Fibroblast of mammary gland (primary cell): ENCODE measurements around the gene CD96.
A peak's percentile ranks its signal among the peaks of the same experiment; 100 is the strongest.
"Not testable (repeated sequence)": the region's sequence is repeated elsewhere in the genome, so short reads cannot be mapped to it uniquely, and the experiment has no call there.

Experiments
- DNase-seq: peaks from one replicate; pipeline ENCODE4 v3.0.0-alpha.2; 2010; ENCODE audit warnings: low read depth
- H3K4me3 ChIP-seq: 2 replicates; pipeline ENCODE4 v1.5.1; 2011; ENCODE audit warnings: low read depth, mild to moderate bottlenecking, low read length, moderate library complexity; ENCODE audit not compliant: control insufficient read depth
- TF ChIP-seq, protein P1 (sequence below): conservative IDR thresholded peaks from 2 replicates; pipeline ENCODE4 v1.5.1; 2011; ENCODE audit warnings: low read depth, low read length, inconsistent platforms; ENCODE audit not compliant: control insufficient read depth, insufficient read depth

Gene CD96

DNA sequence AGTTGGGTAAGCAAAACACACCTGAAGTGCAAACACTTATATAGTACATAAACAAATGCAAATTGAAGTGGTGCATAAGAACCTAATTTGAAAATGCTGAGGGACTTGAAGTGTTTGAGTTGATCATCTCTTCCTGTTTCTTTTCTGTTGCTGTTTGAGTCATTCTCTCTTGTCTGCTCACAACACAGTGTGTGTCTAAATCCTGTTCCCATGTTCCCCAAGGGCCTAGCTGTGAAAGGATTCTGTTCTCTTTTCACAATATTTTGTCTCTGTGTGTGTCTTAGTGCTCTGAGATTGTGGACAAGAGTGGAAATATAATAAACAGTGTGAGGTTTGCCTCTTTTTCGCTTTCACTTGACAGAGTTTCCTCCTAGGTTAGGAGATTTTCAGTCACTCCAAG is 6.1 kb downstream of the CD96 start:
- TF ChIP-seq, protein P1, sequence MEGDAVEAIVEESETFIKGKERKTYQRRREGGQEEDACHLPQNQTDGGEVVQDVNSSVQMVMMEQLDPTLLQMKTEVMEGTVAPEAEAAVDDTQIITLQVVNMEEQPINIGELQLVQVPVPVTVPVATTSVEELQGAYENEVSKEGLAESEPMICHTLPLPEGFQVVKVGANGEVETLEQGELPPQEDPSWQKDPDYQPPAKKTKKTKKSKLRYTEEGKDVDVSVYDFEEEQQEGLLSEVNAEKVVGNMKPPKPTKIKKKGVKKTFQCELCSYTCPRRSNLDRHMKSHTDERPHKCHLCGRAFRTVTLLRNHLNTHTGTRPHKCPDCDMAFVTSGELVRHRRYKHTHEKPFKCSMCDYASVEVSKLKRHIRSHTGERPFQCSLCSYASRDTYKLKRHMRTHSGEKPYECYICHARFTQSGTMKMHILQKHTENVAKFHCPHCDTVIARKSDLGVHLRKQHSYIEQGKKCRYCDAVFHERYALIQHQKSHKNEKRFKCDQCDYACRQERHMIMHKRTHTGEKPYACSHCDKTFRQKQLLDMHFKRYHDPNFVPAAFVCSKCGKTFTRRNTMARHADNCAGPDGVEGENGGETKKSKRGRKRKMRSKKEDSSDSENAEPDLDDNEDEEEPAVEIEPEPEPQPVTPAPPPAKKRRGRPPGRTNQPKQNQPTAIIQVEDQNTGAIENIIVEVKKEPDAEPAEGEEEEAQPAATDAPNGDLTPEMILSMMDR = no peak
- no peak overlapping the region for H3K4me3 ChIP-seq
- peak; percentile 7 for DNase-seq

GRCh38 chr3:111548756-111549155 is 6.8 kb downstream of the CD96 start:
- no peak for DNase-seq
- TF ChIP-seq, protein P1 = no peak
- H3K4me3 ChIP-seq = no peak overlapping the region

DNA sequence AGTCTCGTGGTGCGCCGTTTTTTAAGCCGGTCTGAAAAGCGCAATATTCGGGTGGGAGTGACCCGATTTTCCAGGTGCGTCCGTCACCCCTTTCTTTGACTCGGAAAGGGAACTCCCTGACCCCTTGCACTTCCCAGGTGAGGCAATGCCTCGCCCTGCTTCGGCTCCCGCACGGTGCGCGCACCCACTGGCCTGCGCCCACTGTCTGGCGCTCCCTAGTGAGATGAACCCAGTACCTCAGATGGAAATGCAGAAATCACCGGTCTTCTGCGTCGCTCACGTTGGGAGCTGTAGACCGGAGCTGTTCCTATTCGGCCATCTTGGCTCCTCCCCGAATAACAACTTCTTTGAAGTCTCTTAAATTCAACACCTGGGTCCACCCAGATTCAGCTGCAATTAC is 19.9 kb downstream of the CD96 start:
- DNase-seq, H3K4me3 ChIP-seq: not testable (repeated sequence)

DNA sequence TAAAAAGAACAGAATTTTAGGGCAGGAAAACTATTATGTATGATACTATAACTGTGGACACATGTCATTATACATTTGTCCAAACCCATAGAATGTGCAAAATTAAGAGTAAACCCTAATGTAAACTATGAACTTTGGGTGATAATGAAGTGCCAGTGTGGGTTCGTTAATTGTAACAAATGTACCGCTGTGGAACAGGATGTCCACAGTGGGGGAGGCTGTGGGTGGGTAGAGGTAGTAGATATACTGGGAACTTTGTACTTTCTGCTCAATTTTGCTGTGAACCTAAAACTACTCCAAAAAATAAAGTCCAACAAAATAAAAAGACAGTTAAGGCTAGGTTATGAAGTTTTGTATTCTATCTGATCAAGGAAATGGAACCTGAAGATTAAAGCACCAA is 24.8 kb downstream of the CD96 start:
- DNase-seq = no peak
- TF ChIP-seq, protein P1 = no peak
- no peak overlapping the region for H3K4me3 ChIP-seq

GRCh38 chr3:111568355-111568754 is 26.4 kb downstream of the CD96 start:
- DNase-seq = no peak
- TF ChIP-seq, protein P1 = no peak
- no peak overlapping the region for H3K4me3 ChIP-seq

- TF ChIP-seq, protein P1 = no peak
- no peak overlapping the region for H3K4me3 ChIP-seq
- no peak for DNase-seq
Observed at GRCh38 chr3:111568911-111569310, 26.9 kb downstream of the CD96 start.

DNA sequence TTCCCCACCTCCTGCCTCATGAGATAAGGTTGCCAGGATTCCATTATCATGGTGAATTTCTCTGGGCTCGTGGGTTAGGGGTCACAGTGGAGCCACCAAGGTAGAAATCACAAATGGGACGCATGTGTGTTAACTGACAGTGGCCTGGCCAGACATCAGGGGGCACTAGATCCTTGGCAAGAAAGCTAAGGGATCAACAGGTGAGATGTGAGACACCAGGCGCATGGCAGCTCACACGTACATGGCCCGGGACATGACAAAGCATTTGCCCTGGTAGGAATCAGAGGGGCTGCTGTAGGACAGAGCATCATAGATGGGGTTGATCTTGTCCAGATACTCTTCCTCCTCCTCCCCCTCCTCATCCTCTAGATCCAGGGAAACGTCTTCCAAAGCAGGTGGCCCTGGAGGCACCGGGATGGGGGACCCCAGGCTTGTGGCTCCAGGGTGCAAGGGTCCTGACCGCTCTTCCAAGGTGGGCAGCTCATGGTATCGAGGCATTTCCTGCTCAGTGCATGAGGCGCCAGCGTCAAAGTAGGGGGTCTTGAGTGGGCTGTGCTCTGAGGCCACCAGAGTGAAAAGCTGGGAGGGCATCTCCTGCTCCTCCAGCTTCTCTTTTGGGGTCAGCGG is 28.5 kb downstream of the CD96 start:
- TF ChIP-seq, protein P1 = no peak
- no peak overlapping the region for H3K4me3 ChIP-seq
- DNase-seq = no peak
